HepG2 (cell line): Measurements from ENCODE around the gene ABCA13. TPM values are rescaled to one million over a fixed set of nuclear protein-coding genes. Genes with fewer than 3 reads are reported as not detected.

Source experiments
- ATAC-seq: fragments of 200-7000 bp; cut with Tn5 transposase; 3 replicates; pipeline ENCODE4 v1.9.1; 2020; ENCODE audit warnings: mild to moderate bottlenecking, moderate library complexity
- BruUV-seq: library from RNA; stranded (reverse); fragments of 400-500 nt; replicated peaks from 2 replicates; lab custom pipeline; 2021; lab: Mats Ljungman, UMichigan
- CTCF ChIA-PET: fragments of 300-600 bp; formaldehyde crosslinking; extraction: SDS; loops from one replicate; lab custom pipeline; 2021; ENCODE audit warnings: low total read pairs, inconsistent platforms, low intra/inter-chr PET ratio; lab: Yijun Ruan, JAX
- POLR2A ChIA-PET: fragments of 350-600 bp; sonication (Branson Sonifier 250); formaldehyde crosslinking; loops from one replicate; lab custom pipeline; 2020; ENCODE audit warnings: antibody characterized with exemption, inconsistent platforms; lab: Yijun Ruan, JAX
- DNase-seq: peaks from one replicate; pipeline ENCODE4 v3.0.0-alpha.2; 2015; ENCODE audit warnings: low spot score
- FAIRE-seq: peaks from 3 replicates; lab custom pipeline; 2011; peaks lifted over from hg19 to GRCh38; lab: Jason Lieb, UNC
- H2AFZ ChIP-seq: one replicate; pipeline ENCODE4 v1.6.1; 2011; ENCODE audit warnings: low read length, inconsistent platforms
- H3K27ac ChIP-seq: fragments of 300-600 bp; 3 replicates; pipeline ENCODE4 v1.8.0; 2011; ENCODE audit warnings: mixed run types, mild to moderate bottlenecking, mixed read lengths, low read length, inconsistent platforms; ENCODE audit not compliant: insufficient read depth; ENCODE audit errors: extremely low read length
- H3K27me3 ChIP-seq, 2 experiments: fragments of 200-600 bp in 1 of 2; 2 replicates in 1 of 2; 3 replicates in 1 of 2; pipeline versions ENCODE4 v1.6.0 to v1.8.0; 2011; ENCODE audit warnings: low read length in 2 of 2, mild to moderate bottlenecking in 2 of 2, moderate library complexity in 2 of 2, inconsistent platforms in 1 of 2; ENCODE audit not compliant: insufficient read depth in 2 of 2, control insufficient read depth in 1 of 2
- H3K36me3 ChIP-seq, 2 experiments: fragments of 200-600 bp in 1 of 2; replicated peaks in 1 of 2; 2 replicates in 1 of 2; 3 replicates in 1 of 2; pipeline versions ENCODE4 v1.5.1 to v1.8.0; 2011; ENCODE audit warnings: low read length in 2 of 2, inconsistent platforms in 1 of 2; ENCODE audit not compliant: insufficient read depth in 2 of 2, control insufficient read depth in 1 of 2
- H3K4me1 ChIP-seq: 2 replicates; pipeline ENCODE4 v1.5.1; 2012; ENCODE audit warnings: low read length, inconsistent platforms; ENCODE audit not compliant: insufficient read depth
- H3K4me2 ChIP-seq: 2 replicates; pipeline ENCODE4 v1.6.0; 2011; ENCODE audit warnings: low read depth, low read length, inconsistent platforms
- H3K4me3 ChIP-seq, 3 experiments: fragments of 200-600 bp in 1 of 3; sonication (generic), shearing (Covaris generic) in 1 of 3; replicated peaks in 1 of 3; 2 replicates each; pipeline ENCODE4 v1.5.1; 2011 to 2016; ENCODE audit warnings: low read length in 3 of 3, inconsistent platforms in 2 of 3, low read depth in 2 of 3, mild to moderate bottlenecking in 2 of 3, control low read depth in 1 of 3, mixed read lengths in 1 of 3; ENCODE audit not compliant: insufficient read depth in 1 of 3
- H3K79me2 ChIP-seq: one replicate; pipeline ENCODE4 v1.6.1; 2011; ENCODE audit warnings: low read length, inconsistent platforms; ENCODE audit not compliant: insufficient read depth
- H3K9ac ChIP-seq: 2 replicates; pipeline ENCODE4 v1.6.0; 2011; ENCODE audit warnings: mild to moderate bottlenecking, low read depth, low read length, inconsistent platforms; ENCODE audit not compliant: insufficient read depth
- H3K9me3 ChIP-seq: 2 replicates; pipeline ENCODE4 v1.5.1; 2012; ENCODE audit warnings: mild to moderate bottlenecking, low read length
- H4K20me1 ChIP-seq: 2 replicates; pipeline ENCODE4 v1.6.0; 2011; ENCODE audit warnings: inconsistent platforms, mild to moderate bottlenecking, low read length, moderate library complexity; ENCODE audit not compliant: insufficient read depth
- CENPT ChIP-seq: sonication (generic); formaldehyde crosslinking; IDR thresholded peaks from 2 replicates; pipeline ENCODE4 v1.8.0; 2022; ENCODE audit warnings: low read depth, mild to moderate bottlenecking, moderate library complexity, missing genetic modification reagents
- ELF1 ChIP-seq: sonication (generic); formaldehyde crosslinking; IDR thresholded peaks from 2 replicates; pipeline ENCODE4 v1.4.0; 2020; ENCODE audit warnings: missing genetic modification reagents
- ELF3 ChIP-seq: IDR thresholded peaks from 2 replicates; pipeline ENCODE4 v1.6.1; 2016; ENCODE audit warnings: missing genetic modification reagents, missing compliant biosample characterization
- FOXK1 ChIP-seq: sonication (generic); formaldehyde crosslinking; IDR thresholded peaks from 2 replicates; pipeline ENCODE4 v1.4.0; 2020; ENCODE audit warnings: low read depth, missing genetic modification reagents, borderline replicate concordance
- GFI1 ChIP-seq: sonication (generic); formaldehyde crosslinking; IDR thresholded peaks from 2 replicates; pipeline ENCODE4 v1.5.0; 2020; ENCODE audit warnings: missing genetic modification reagents, mild to moderate bottlenecking, borderline replicate concordance
- NFE2L1 ChIP-seq: sonication (generic); formaldehyde crosslinking; IDR thresholded peaks from 2 replicates; pipeline ENCODE4 v1.4.0; 2020; ENCODE audit warnings: missing genetic modification reagents, mild to moderate bottlenecking, borderline replicate concordance
- NFYB ChIP-seq: sonication (generic); formaldehyde crosslinking; IDR thresholded peaks from 2 replicates; pipeline ENCODE4 v1.4.0; 2020; ENCODE audit warnings: missing genetic modification reagents
- PRDM15 ChIP-seq: sonication (generic); formaldehyde crosslinking; IDR thresholded peaks from 2 replicates; pipeline ENCODE4 v1.4.0; 2020; ENCODE audit warnings: missing genetic modification reagents
- PTBP1 ChIP-seq: fragments of 200-400 bp; formaldehyde crosslinking; IDR thresholded peaks from 2 replicates; pipeline ENCODE4 v1.6.1; 2018; ENCODE audit warnings: low read length, low read depth; ENCODE audit not compliant: poor library complexity, severe bottlenecking
- REPIN1 ChIP-seq: sonication (generic); formaldehyde crosslinking; IDR thresholded peaks from 2 replicates; pipeline ENCODE4 v1.8.0; 2022; ENCODE audit warnings: missing genetic modification reagents, low read depth, mild to moderate bottlenecking, borderline replicate concordance
- TBX3 ChIP-seq: fragments of 450-650 bp; IDR thresholded peaks from 2 replicates; pipeline ENCODE4 v1.6.1; 2017; ENCODE audit warnings: antibody characterized with exemption, mild to moderate bottlenecking, inconsistent platforms, borderline replicate concordance
- ZBTB42 ChIP-seq: sonication (generic); formaldehyde crosslinking; IDR thresholded peaks from 2 replicates; pipeline ENCODE4 v1.5.0; 2020; ENCODE audit warnings: mild to moderate bottlenecking, missing genetic modification reagents
- ZNF12 ChIP-seq: sonication (generic); formaldehyde crosslinking; IDR thresholded peaks from 2 replicates; pipeline ENCODE4 v1.5.0; 2020; ENCODE audit warnings: missing genetic modification reagents
- ZNF33A ChIP-seq: sonication (generic); formaldehyde crosslinking; IDR thresholded peaks from 2 replicates; pipeline ENCODE4 v1.5.1; 2020; ENCODE audit warnings: missing genetic modification reagents, mild to moderate bottlenecking, moderate library complexity, borderline replicate concordance
- ZNF678 ChIP-seq: sonication (generic); formaldehyde crosslinking; IDR thresholded peaks from 2 replicates; pipeline ENCODE4 v1.4.0; 2020; ENCODE audit warnings: mild to moderate bottlenecking, missing genetic modification reagents
- ZNF747 ChIP-seq: sonication (generic); formaldehyde crosslinking; IDR thresholded peaks from 2 replicates; pipeline ENCODE4 v1.8.1; 2023; ENCODE audit warnings: missing genetic modification reagents, mild to moderate bottlenecking, borderline replicate concordance
- WGBS: methylation state at CpG from one replicate; pipeline ENCODE4 v1.1.6; 2017; ENCODE audit warnings: low lambda C conversion rate; 5-methylcytosine and 5-hydroxymethylcytosine counted together
- in situ Hi-C: cut with HindIII; loops from 2 replicates; pipeline ENCODE4 v1.10.0; 2017; ENCODE audit warnings: low pct_unique_long_range_greater_than_20kb; ENCODE audit not compliant: extremely low pct_ligation_motif_present
- intact Hi-C: fragments of 100-400 bp; cut with micrococcal nuclease; formaldehyde crosslinking; loops from one replicate; pipeline ENCODE4 v1.10.0; 2022; ENCODE audit not compliant: unreplicated experiment
- polyA plus RNA-seq, 8 experiments: library from polyadenylated mRNA; depleted of rRNA in 3 of 8; stranded (reverse) in 7 of 8; unstranded in 1 of 8; fragments of >200 nt; fragmentation: Illumina TruSeq in 4 of 8; extraction: Trizol in 4 of 8; gene quantifications; 2 replicates each; pipeline versions ENCODE4 v1.2.1 to v1.2.3, GENCODE V29; 2011 to 2016; ENCODE audit warnings: low read depth in 4 of 8, missing spikeins in 1 of 8, mixed read lengths in 1 of 8; ENCODE audit not compliant: insufficient read depth in 1 of 8
- total RNA-seq, 5 experiments: library from RNA; depleted of rRNA; stranded (reverse); fragments of >200 nt; fragmentation: Illumina TruSeq; extraction: Trizol; gene quantifications; 2 replicates each; pipeline ENCODE4 v1.2.3, GENCODE V29; 2016; ENCODE audit warnings: low read depth in 1 of 5
- TF ChIP-seq, protein P1 (sequence below): sonication (generic); formaldehyde crosslinking; IDR thresholded peaks from 2 replicates; pipeline ENCODE4 v1.5.1; 2020; ENCODE audit warnings: mild to moderate bottlenecking, moderate library complexity, missing genetic modification reagents
- TF ChIP-seq, protein P2 (sequence below): sonication (generic); formaldehyde crosslinking; IDR thresholded peaks from 2 replicates; pipeline ENCODE4 v1.8.1; 2023; ENCODE audit warnings: mild to moderate bottlenecking, missing genetic modification reagents, borderline replicate concordance

The ABCA13 gene
- total and polyA plus RNA-seq, 2 of the 13 experiments (the other 11 are each of a cell fraction or from before 2014, with no cell fraction given): 0.03 TPM; not detected in 1

DNA sequence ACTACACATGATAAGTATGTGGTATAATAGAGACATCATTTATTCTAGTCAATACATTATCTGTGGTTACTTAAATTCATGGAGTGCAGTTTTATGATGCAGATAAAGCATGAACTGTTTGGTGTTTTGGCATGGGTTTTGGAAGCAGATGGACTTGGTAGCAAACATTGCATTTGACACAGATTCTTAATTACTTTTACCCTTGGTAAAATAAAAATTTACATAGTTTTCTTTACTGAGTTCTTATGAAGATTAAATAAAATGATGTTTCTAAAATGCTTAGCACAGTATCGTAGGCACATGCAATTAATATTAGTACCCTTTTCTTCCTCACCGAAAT, 92.0 kb downstream of the ABCA13 start (continued):
- TF ChIP-seq PRDM15 (CRISPR knock-in tag): no peak
- TF ChIP-seq ZNF747 (CRISPR knock-in tag): no peak
- TF ChIP-seq NFYB (CRISPR knock-in tag): no peak
- TF ChIP-seq ZNF33A: no peak
- TF ChIP-seq, protein P1, sequence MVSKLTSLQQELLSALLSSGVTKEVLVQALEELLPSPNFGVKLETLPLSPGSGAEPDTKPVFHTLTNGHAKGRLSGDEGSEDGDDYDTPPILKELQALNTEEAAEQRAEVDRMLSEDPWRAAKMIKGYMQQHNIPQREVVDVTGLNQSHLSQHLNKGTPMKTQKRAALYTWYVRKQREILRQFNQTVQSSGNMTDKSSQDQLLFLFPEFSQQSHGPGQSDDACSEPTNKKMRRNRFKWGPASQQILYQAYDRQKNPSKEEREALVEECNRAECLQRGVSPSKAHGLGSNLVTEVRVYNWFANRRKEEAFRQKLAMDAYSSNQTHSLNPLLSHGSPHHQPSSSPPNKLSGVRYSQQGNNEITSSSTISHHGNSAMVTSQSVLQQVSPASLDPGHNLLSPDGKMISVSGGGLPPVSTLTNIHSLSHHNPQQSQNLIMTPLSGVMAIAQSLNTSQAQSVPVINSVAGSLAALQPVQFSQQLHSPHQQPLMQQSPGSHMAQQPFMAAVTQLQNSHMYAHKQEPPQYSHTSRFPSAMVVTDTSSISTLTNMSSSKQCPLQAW (CRISPR knock-in tag): no peak
- TF ChIP-seq, protein P2, sequence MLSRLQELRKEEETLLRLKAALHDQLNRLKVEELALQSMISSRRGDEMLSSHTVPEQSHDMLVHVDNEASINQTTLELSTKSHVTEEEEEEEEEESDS (CRISPR knock-in tag): no peak
- TF ChIP-seq REPIN1: no peak
- no peak for TF ChIP-seq ELF1 (CRISPR knock-in tag)

- no peaks in the 10 kb centered on the region for H3K9me3 ChIP-seq
- no peak overlapping the region for H3K9ac ChIP-seq
- DNase-seq: no peak
- TF ChIP-seq ZNF678 (CRISPR knock-in tag) (no peak), FOXK1 (CRISPR knock-in tag) (no peak), PTBP1 (no peak), ZNF12 (CRISPR knock-in tag) (no peak), GFI1 (CRISPR knock-in tag) (no peak), TBX3 (no peak), ELF3 (CRISPR knock-in tag) (no peak), NFE2L1 (no peak), CENPT (CRISPR knock-in tag) (no peak), ZBTB42 (CRISPR knock-in tag) (no peak)
- TF ChIP-seq, all 625 proteins: peak for 0
- Histone ChIP-seq H3K27me3 (no peaks in the 10 kb centered on the region), H2AFZ (no peak overlapping the region), H3K4me2 (no peak overlapping the region), H3K36me3 (no peaks in the 10 kb centered on the region), H3K4me3 (no peak overlapping the region), H4K20me1 (no peaks in the 10 kb centered on the region), H3K79me2 (no peaks in the 10 kb centered on the region), H3K4me1 (no peaks in the 10 kb centered on the region), H3K27ac (no peak overlapping the region)
- FAIRE-seq: no peak
- in situ Hi-C loops: no loop called here
- 2% methylated on average over 1 of the region's 1 CpG for WGBS
- CTCF ChIA-PET: no interaction called here
- no TSS peak for BruUV-seq
- intact Hi-C loops: no loop called here
- POLR2A ChIA-PET: no interaction called here
- ATAC-seq: no peak
Observed at GRCh38 chr7:48269066-48269465, 97.8 kb downstream of the ABCA13 start.
